HCT116 (cell line): Measurements from ENCODE around the gene ATOH8. TPM values are rescaled to one million over a fixed set of nuclear protein-coding genes. Genes with fewer than 3 reads are reported as not detected.

Experiments used
- ATAC-seq: fragments of 200-7000 bp; cut with Tn5 transposase; 2 replicates; pipeline ENCODE4 v1.9.1; 2020; ENCODE audit warnings: mild to moderate bottlenecking, moderate library complexity
- BruUV-seq: library from RNA; stranded (reverse); fragments of 400-500 nt; replicated peaks from 2 replicates; lab custom pipeline; 2021; lab: Mats Ljungman, UMichigan
- CTCF ChIA-PET: fragments of 300-600 bp; sonication (Branson Sonifier 250); formaldehyde crosslinking; loops from one replicate; lab custom pipeline; 2021; ENCODE audit warnings: antibody characterized with exemption; lab: Charles Lee
- POLR2A ChIA-PET: fragments of 300-600, 350-600 bp; sonication (Branson Sonifier 250); formaldehyde crosslinking; loops from one replicate; lab custom pipeline; 2021; ENCODE audit warnings: antibody characterized with exemption; lab: Charles Lee
- RAD21 ChIA-PET, 2 experiments: fragments of 300-600 bp; sonication (Branson Sonifier 250); formaldehyde crosslinking; loops; one replicate each; lab custom pipeline; 2023; ENCODE audit warnings: low total read pairs in 2 of 2; ENCODE audit not compliant: uncharacterized antibody in 2 of 2, unreplicated experiment in 2 of 2, low non-redundant PET in 1 of 2; lab: Charles Lee
- DNase-seq: peaks from one replicate; pipeline ENCODE4 v3.0.0-alpha.2; 2010; ENCODE audit warnings: low read depth, low spot score
- H2AFZ ChIP-seq: fragments of 200-600 bp; shearing (Covaris generic), sonication (generic); 2 replicates; pipeline ENCODE4 v1.6.1; 2017; ENCODE audit warnings: low read depth, mixed run types, mixed read lengths, antibody characterized with exemption, low read length; ENCODE audit not compliant: poor library complexity, severe bottlenecking
- H3K27ac ChIP-seq: 2 replicates; pipeline ENCODE4 v1.5.1; 2012; ENCODE audit warnings: low read depth, low read length
- H3K27me3 ChIP-seq: fragments of 200-600 bp; sonication (generic); 2 replicates; pipeline ENCODE4 v1.6.1; 2016; ENCODE audit warnings: mixed run types, low read length, mixed read lengths; ENCODE audit not compliant: insufficient read depth
- H3K36me3 ChIP-seq, 2 experiments: fragments of 200-500 bp in 1 of 2; fragments of 200-600 bp in 1 of 2; sonication (Bioruptor generic) in 1 of 2; sonication (generic) in 1 of 2; 2 replicates each; pipeline versions ENCODE4 v1.5.1 to v1.6.1; 2014 to 2016; ENCODE audit warnings: low read length in 2 of 2, inconsistent platforms in 1 of 2, mixed read lengths in 1 of 2, mixed run types in 1 of 2; ENCODE audit not compliant: insufficient read depth in 2 of 2, control insufficient read depth in 1 of 2
- H3K4me1 ChIP-seq, 2 experiments: fragments of 200-600 bp in 1 of 2; sonication (generic) in 1 of 2; 2 replicates each; pipeline versions ENCODE4 v1.5.1 to v1.6.1; 2012 to 2017; ENCODE audit warnings: low read length in 2 of 2, inconsistent platforms in 1 of 2, mild to moderate bottlenecking in 1 of 2, mixed read lengths in 1 of 2, mixed run types in 1 of 2, moderate library complexity in 1 of 2; ENCODE audit not compliant: insufficient read depth in 2 of 2, control insufficient read depth in 1 of 2
- H3K4me2 ChIP-seq: fragments of 200-600 bp; sonication (generic); 2 replicates; pipeline ENCODE4 v1.6.1; 2017; ENCODE audit warnings: mixed run types, low read length, mixed read lengths
- H3K4me3 ChIP-seq, 2 experiments: fragments of 200-600 bp in 1 of 2; sonication (generic) in 1 of 2; replicated peaks in 1 of 2; 2 replicates each; pipeline ENCODE4 v1.5.1; 2011 to 2016; ENCODE audit warnings: low read length in 2 of 2, control low read depth in 1 of 2, low read depth in 1 of 2, mild to moderate bottlenecking in 1 of 2, mixed read lengths in 1 of 2, mixed run types in 1 of 2
- H3K79me2 ChIP-seq: fragments of 200-600 bp; sonication (generic); 2 replicates; pipeline ENCODE4 v1.6.1; 2017; ENCODE audit warnings: mild to moderate bottlenecking, mixed run types, low read length, moderate library complexity, mixed read lengths; ENCODE audit not compliant: insufficient read depth
- H3K9ac ChIP-seq: fragments of 200-600 bp; sonication (generic); 2 replicates; pipeline ENCODE4 v1.6.1; 2016; ENCODE audit warnings: low read length, mixed read lengths
- H3K9me2 ChIP-seq: fragments of 200-600 bp; sonication (generic), shearing (Covaris generic); 2 replicates; pipeline ENCODE4 v1.6.1; 2017; ENCODE audit warnings: mixed run types, mild to moderate bottlenecking, moderate library complexity; ENCODE audit not compliant: insufficient read depth
- H3K9me3 ChIP-seq, 2 experiments: fragments of 200-500 bp in 1 of 2; fragments of 200-600 bp in 1 of 2; sonication (Bioruptor generic) in 1 of 2; sonication (generic) in 1 of 2; 2 replicates each; pipeline ENCODE4 v1.6.1; 2014 to 2017; ENCODE audit warnings: low read length in 2 of 2, mixed read lengths in 2 of 2, inconsistent platforms in 1 of 2, low read depth in 1 of 2, mild to moderate bottlenecking in 1 of 2, mixed run types in 1 of 2, moderate library complexity in 1 of 2; ENCODE audit not compliant: control insufficient read depth in 1 of 2, insufficient read depth in 1 of 2
- H4K20me1 ChIP-seq: fragments of 200-600 bp; sonication (generic), shearing (Covaris generic); 2 replicates; pipeline ENCODE4 v1.6.1; 2017; ENCODE audit warnings: mixed run types, mild to moderate bottlenecking, moderate library complexity; ENCODE audit not compliant: insufficient read depth
- CBX3 ChIP-seq: IDR thresholded peaks from 2 replicates; pipeline ENCODE4 v1.6.1; 2012; ENCODE audit warnings: low read depth
- EZH2 ChIP-seq: fragments of 200-600 bp; sonication (generic); IDR thresholded peaks from 2 replicates; pipeline ENCODE4 v1.6.1; 2017; ENCODE audit warnings: antibody characterized with exemption, mixed run types
- FOSL1 ChIP-seq: IDR thresholded peaks from 2 replicates; pipeline ENCODE4 v1.6.1; 2012; ENCODE audit warnings: low read depth
- JUND ChIP-seq: IDR thresholded peaks from 2 replicates; pipeline ENCODE4 v1.6.1; 2012
- POLR2A ChIP-seq: IDR thresholded peaks from 2 replicates; pipeline ENCODE4 v1.7.0; 2011; ENCODE audit warnings: borderline replicate concordance; ENCODE audit not compliant: insufficient read depth, insufficient read length; ENCODE audit errors: extremely low read depth
- RAD21 ChIP-seq: IDR thresholded peaks from 2 replicates; pipeline ENCODE4 v1.6.1; 2012; ENCODE audit warnings: low read depth, mild to moderate bottlenecking
- SIN3A ChIP-seq: IDR thresholded peaks from 2 replicates; pipeline ENCODE4 v1.6.1; 2012; ENCODE audit warnings: low read depth
- SP1 ChIP-seq: IDR thresholded peaks from 2 replicates; pipeline ENCODE4 v1.6.1; 2012; ENCODE audit warnings: low read depth
- SRF ChIP-seq: IDR thresholded peaks from 2 replicates; pipeline ENCODE4 v1.6.1; 2012; ENCODE audit warnings: low read depth
- YY1 ChIP-seq: IDR thresholded peaks from 2 replicates; pipeline ENCODE4 v1.6.1; 2011; ENCODE audit warnings: low read length, low read depth, moderate library complexity, mild to moderate bottlenecking; ENCODE audit not compliant: insufficient replicate concordance; ENCODE audit errors: extremely low read depth
- ZFX ChIP-seq: fragments of 450-650 bp; IDR thresholded peaks from 2 replicates; pipeline ENCODE4 v1.6.1; 2017
- ZNF274 ChIP-seq: fragments of 200-500 bp; sonication (Bioruptor generic); IDR thresholded peaks from 2 replicates; pipeline ENCODE4 v1.6.1; 2014; ENCODE audit warnings: mild to moderate bottlenecking, low read depth, low read length, inconsistent platforms
- intact Hi-C: fragments of 100-400 bp; cut with micrococcal nuclease; formaldehyde crosslinking; loops from 2 replicates; pipeline ENCODE4 v1.10.0; 2022
- total RNA-seq: library from RNA; stranded (reverse); gene quantifications from one replicate; pipeline ENCODE4 v1.2.1, GENCODE V29; 2021; ENCODE audit not compliant: unreplicated experiment
- TF ChIP-seq, protein P1 (sequence below): IDR thresholded peaks from 2 replicates; pipeline ENCODE4 v1.6.1; 2012; ENCODE audit warnings: low read depth
- TF ChIP-seq, protein P2 (sequence below): IDR thresholded peaks from 2 replicates; pipeline ENCODE4 v1.6.1; 2012
- TF ChIP-seq, protein P3 (sequence below), 3 experiments: fragments of 200-600 bp in 1 of 3; sonication (generic) in 1 of 3; IDR thresholded peaks in 2 of 3; conservative IDR thresholded peaks in 1 of 3; 2 replicates each; pipeline ENCODE4 v1.5.1; 2012 to 2017; ENCODE audit warnings: low read depth in 2 of 3, low read length in 2 of 3, antibody characterized with exemption in 1 of 3, borderline replicate concordance in 1 of 3, control low read depth in 1 of 3, mild to moderate bottlenecking in 1 of 3, mixed read lengths in 1 of 3, mixed run types in 1 of 3, moderate library complexity in 1 of 3; ENCODE audit not compliant: insufficient read depth in 1 of 3
- TF ChIP-seq, protein P4 (sequence below): IDR thresholded peaks from 2 replicates; pipeline ENCODE4 v1.6.1; 2012

ATOH8 gene
- total RNA-seq, 1 experiment from 2014 or later = 0.74 TPM

DNA sequence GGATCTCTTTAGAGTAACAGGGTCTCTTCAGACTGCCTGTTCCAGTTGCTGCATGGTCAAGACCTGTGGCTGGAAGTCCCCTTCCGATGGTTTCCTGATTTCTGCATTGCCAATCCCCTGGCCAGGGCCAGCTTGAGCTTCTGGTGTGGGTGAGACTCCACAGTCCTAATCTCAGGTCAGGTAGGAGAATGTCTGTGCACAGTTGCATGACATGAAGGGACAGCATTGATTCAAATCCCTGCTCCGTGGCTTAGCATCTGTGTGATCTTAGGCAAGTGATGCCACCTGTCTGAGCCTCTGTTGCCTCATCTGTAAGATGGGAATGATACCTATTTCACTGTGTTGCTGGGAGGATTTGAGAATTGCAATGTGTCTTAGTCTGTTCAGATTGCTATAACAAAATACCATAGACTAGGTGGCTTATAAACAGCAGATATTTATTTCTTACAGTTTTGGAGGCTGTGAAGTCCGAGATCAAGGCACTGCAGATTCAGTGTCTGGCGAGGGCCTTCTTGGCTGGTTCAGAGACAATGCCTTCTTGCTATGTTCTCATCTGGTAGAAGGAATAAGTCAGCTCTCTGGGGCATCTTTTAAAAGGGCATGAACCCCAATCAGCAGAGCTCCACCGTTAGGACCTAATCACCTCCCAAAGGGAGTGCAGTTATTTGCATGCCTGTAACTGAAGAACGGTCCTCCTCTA, 66.2 kb downstream of the ATOH8 start:
- ChIA-PET RAD21 (no interaction called here), POLR2A (no interaction called here)
- intact Hi-C loops = no loop called here

More for the DNA sequence above, 66.2 kb downstream of the ATOH8 start:
- Histone ChIP-seq H3K79me2 (no peaks in the 10 kb centered on the region), H3K4me2 (no peak overlapping the region), H3K27me3 (peaks cover 3% of the 10 kb centered on the region), H3K36me3 (no peaks in the 10 kb centered on the region), H3K4me1 (no peaks in the 10 kb centered on the region), H3K9ac (no peak overlapping the region), H3K9me3 (no peaks in the 10 kb centered on the region), H3K9me2 (no peaks in the 10 kb centered on the region), H3K27ac (no peak overlapping the region), H3K4me3 (no peak overlapping the region), H4K20me1 (no peaks in the 10 kb centered on the region), H2AFZ (no peak overlapping the region)
- no peak for DNase-seq
- BruUV-seq = no TSS peak
- ATAC-seq = no peak
- CTCF ChIA-PET = no interaction called here
- TF ChIP-seq ZFX (no peak), EZH2 (no peak), RAD21 (no peak), POLR2A (no peak), FOSL1 (no peak), ZNF274 (no peak), SP1 (no peak), SIN3A (no peak), YY1 (no peak), SRF (no peak), JUND (no peak), CBX3 (no peak)
- TF ChIP-seq, protein P1, sequence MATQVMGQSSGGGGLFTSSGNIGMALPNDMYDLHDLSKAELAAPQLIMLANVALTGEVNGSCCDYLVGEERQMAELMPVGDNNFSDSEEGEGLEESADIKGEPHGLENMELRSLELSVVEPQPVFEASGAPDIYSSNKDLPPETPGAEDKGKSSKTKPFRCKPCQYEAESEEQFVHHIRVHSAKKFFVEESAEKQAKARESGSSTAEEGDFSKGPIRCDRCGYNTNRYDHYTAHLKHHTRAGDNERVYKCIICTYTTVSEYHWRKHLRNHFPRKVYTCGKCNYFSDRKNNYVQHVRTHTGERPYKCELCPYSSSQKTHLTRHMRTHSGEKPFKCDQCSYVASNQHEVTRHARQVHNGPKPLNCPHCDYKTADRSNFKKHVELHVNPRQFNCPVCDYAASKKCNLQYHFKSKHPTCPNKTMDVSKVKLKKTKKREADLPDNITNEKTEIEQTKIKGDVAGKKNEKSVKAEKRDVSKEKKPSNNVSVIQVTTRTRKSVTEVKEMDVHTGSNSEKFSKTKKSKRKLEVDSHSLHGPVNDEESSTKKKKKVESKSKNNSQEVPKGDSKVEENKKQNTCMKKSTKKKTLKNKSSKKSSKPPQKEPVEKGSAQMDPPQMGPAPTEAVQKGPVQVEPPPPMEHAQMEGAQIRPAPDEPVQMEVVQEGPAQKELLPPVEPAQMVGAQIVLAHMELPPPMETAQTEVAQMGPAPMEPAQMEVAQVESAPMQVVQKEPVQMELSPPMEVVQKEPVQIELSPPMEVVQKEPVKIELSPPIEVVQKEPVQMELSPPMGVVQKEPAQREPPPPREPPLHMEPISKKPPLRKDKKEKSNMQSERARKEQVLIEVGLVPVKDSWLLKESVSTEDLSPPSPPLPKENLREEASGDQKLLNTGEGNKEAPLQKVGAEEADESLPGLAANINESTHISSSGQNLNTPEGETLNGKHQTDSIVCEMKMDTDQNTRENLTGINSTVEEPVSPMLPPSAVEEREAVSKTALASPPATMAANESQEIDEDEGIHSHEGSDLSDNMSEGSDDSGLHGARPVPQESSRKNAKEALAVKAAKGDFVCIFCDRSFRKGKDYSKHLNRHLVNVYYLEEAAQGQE = no peak
- TF ChIP-seq, protein P2, sequence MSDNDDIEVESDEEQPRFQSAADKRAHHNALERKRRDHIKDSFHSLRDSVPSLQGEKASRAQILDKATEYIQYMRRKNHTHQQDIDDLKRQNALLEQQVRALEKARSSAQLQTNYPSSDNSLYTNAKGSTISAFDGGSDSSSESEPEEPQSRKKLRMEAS = no peak
- TF ChIP-seq, protein P3, sequence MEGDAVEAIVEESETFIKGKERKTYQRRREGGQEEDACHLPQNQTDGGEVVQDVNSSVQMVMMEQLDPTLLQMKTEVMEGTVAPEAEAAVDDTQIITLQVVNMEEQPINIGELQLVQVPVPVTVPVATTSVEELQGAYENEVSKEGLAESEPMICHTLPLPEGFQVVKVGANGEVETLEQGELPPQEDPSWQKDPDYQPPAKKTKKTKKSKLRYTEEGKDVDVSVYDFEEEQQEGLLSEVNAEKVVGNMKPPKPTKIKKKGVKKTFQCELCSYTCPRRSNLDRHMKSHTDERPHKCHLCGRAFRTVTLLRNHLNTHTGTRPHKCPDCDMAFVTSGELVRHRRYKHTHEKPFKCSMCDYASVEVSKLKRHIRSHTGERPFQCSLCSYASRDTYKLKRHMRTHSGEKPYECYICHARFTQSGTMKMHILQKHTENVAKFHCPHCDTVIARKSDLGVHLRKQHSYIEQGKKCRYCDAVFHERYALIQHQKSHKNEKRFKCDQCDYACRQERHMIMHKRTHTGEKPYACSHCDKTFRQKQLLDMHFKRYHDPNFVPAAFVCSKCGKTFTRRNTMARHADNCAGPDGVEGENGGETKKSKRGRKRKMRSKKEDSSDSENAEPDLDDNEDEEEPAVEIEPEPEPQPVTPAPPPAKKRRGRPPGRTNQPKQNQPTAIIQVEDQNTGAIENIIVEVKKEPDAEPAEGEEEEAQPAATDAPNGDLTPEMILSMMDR (IDR thresholded peaks at IDR 0.05 in 2 of 3, conservative IDR thresholded peaks at IDR 0.05 in 1 of 3; ENCODE audit: borderline replicate concordance in 1 of 3, insufficient read depth in 1 of 3, low read depth in 2 of 3, low read length in 2 of 3) = no peak
- TF ChIP-seq, protein P4, sequence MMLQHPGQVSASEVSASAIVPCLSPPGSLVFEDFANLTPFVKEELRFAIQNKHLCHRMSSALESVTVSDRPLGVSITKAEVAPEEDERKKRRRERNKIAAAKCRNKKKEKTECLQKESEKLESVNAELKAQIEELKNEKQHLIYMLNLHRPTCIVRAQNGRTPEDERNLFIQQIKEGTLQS = no peak
